Stimulated activated CD4-positive, alpha-beta T cell treated with anti-CD3 and anti-CD28 coated beads, Interleukin-1b, Interleukin-23, amount 100 ng/mL, for 1 hour (primary cell): Measurements from ENCODE around the gene MAN2A1.
"Not testable (repeated sequence)": the region's sequence is repeated elsewhere in the genome, so short reads cannot be mapped to it uniquely, and the experiment has no call there.

Experiments used
- DNase-seq, 2 donors: peaks; one replicate each; pipeline ENCODE4 v3.0.0-alpha.2; 2020; ENCODE audit warnings: low read depth in 2 of 2

MAN2A1 gene

DNA sequence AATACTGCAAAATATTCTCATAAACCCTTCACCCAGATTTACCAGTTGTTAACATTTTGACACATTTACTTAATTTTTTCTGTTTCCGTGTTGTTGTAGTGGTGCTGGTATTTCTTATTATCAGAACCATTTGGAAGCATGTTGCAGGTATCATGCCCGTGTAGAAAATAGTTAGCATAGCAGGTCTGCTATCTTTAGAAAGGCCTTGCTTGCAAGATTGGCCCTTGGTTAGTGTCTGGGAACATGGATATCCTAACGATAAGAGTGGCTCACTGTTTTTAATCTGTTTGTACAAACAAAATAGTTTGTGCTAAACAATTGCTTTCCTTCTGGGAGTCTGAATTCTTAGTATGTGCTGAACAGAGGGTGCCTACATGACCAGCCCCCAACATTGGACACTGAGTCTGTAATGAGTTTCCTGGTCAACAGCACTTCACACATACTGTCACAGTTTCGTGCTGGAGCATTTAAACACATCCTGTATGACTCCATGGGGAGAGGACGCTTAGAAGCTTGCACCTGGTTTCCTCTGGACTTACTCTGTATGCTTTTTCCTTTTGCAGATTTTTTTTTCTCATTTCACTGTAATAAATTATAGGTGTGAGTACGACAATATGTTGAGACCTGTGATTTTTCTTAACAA is 66.9 kb downstream of the MAN2A1 start:
- no peak for DNase-seq

DNA sequence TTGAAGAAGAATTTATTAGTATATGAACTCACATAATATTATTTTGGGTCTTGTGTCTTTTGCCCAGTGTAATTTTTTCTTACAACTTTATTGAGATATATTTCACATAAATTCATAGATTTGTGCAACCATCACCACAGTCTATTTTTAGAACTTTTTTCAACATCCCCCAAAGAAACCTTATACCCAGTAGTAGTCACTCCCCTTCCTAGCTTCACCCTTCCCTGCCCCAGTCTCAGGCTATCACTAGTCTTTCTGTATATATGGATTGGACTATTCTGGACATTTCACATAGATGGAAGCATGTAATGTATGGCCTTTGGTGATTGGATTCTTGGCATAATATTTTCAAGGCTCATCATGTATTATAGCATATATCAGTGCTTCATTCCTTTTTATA is 67.8 kb downstream of the MAN2A1 start:
- DNase-seq, result no peak

DNA sequence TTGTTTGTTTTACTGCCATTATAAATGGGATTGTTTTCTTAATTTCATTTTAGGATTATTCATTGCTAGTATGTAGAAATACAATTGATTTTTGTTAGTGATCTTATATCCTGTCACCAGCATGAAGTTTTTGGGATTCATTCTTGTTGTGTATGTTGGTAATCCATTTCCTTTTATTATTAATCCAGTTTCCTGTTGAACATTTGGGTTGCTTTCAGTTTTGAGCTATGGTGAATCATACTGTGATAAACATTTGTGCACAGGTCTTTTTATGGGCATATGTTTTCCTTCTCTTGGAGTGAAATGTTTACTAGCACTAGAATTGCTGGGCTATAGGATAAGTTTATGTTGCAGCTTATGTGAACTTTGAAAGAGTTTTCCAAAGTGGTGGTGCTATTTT is 69.6 kb downstream of the MAN2A1 start:
- no peak for DNase-seq

DNA sequence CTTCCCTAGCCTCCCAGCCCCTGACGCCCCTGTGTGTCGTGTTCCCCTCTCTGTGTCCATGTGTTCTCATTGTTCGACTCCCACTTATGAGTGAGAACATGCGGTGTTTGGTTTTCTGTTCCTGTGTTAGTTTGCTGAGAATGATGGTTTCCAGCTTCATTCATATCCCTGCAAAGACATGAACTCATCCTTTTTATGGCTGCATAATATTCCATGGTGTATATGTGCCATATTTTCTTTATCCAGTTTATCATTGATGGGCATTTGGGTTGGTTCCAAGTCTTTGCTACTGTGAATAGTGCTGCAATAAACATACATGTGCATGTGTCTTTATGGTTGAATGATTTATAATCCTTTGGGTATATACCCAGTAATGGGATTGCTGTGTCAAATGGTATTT is 70.4 kb downstream of the MAN2A1 start:
- DNase-seq, result not testable (repeated sequence)

DNA sequence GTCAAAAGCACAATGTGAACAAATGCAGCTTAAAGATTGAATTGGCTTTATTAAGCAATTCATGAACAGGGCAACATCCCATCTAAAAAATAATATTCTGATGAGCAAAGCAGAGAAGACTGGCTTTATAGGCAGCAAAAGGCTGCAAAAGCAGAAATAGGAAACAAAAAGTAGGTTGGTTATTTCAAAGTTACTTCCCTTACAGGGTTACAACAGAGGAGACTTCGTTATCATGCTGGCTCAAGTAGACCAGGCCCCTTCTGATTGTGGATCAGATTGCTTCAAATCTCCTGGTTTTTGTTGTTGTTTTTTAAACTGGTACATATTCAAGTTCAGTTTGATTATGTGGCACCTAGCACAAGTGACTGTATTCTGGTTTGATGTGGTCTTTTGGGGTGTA is 73.1 kb downstream of the MAN2A1 start:
- DNase-seq, result no peak

DNA sequence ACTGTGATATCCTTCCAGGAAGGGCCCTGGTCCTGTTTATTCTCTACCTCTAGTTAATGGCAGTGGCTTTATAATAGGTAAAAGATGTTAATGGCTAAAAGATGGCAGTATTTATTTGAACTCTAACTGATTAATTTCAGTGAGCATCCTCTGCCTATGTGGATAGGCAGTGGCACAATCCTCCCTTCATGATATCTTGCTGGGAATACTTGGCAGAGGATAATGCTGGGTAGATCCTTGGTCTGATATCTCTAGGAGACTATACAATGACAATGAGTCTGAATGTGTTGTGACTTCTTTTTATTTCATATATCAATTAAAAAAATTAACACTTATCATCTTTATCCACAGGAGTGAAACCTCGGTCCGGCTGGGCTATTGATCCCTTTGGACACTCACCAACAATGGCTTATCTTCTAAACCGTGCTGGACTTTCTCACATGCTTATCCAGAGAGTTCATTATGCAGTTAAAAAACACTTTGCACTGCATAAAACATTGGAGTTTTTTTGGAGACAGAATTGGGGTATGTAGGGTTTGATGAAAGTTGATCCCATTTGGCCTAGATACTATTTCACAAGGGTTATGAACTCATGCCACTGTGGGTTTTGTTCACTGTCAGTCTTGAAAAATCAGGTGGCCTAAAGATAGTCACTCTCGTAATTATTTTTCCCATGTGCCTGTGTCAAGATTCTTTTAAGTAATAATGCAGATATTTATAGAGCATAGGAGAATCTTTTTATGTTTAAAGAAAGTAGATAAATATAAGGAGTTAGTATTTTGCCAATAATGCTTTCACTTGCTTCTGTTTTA is 77.7 kb downstream of the MAN2A1 start:
- DNase-seq, result no peak

DNA sequence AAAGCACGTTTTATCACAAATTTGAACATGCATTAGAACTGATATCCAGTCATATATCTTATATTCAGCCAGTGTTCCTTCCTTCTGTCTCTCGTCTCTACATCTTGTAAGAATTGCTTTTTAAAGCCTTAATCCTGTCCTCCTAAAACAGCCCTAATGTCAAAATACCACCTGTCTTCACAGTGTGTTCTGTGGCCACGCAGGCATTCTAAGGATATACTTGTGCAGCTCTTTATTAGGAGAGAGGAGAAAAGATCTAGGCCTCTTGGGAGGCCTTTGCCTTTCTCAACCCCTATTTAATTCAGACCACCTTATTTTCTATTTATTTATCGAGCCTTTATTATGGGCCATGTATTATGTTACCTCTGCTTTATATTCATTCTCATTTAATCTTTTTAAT is 78.3 kb downstream of the MAN2A1 start:
- DNase-seq, result no peak

DNA sequence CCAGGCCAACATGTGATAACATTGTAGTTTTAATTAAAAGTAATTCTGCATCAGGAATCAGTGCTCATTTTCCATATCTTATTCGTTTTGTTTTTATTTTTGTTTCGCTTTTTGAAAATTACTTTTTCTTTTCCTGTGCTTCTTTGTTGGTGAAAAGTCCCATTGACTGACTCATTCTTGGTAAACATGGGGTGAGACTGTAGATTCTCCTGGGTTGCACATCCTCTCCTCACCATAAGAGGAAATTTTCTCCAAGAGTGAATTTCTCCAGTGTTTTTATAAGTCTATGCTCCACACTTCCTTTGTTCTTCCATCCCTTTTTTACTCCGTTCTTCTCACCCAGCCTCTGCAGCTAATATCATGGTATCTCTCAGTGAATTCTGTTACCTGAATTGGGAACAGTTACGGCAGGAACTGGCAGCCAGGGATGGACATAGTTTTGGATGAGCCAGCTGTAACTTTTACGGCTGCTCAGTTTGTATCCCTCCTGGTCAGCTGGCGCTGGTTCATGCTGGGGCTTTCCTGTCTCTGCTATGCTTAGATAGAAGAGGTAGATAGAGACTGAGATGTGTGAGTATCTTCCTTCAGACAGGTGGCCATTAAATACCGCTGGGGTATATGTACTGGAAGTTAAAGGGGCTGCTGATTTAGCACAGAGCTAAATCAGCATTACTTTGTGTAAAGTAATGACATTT is 80.0 kb downstream of the MAN2A1 start:
- DNase-seq, result no peak

DNA sequence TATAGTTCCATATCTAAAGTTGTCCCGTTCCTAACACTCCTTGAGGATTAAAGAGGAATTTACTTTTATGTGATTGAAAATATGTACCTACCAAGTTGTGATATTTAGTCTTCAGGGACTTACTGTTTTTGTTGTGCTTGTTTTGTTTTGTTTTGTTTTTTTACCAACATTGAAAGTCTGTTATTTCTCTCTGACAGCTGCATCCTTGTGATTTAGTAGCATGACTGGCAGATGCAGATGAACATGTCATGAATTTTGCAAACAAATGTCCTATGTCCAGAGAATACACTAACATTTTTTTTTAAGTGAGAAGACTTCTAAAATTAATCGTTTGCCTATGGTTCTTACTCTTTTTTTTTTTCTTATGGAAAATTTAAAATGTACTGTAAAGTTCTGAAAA is 85.4 kb downstream of the MAN2A1 start:
- no peak for DNase-seq

DNA sequence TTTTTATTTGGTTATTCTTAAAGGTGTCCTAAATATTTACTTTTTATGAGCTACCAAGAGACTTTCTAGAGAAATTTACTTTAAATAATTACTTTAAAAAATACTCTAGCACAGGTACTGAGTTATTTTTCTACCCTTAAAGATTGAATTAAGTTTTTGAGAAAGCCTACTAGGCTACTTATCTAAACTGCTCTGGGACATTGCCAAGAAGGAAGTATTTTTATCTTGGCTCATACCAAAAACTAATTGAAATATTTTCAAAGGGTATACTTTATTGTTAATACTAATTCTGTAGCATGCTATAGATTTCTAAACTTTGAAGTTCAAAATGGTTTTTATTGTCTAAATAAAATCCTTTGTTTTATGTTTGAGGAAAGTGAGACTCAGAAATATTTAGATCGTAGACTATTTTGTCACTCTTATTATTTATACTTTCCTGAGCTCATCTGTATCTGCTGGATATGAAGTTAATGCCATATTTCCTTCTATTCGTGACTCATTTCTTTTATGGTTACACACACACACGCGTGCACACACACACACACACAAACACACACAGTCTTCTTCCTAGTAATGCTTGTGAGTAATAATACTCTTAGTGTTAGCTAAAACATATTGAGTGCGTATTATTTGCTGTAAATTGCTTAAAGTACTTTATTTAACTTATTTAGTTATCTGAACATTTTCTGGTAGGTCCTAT is 89.5 kb downstream of the MAN2A1 start:
- no peak for DNase-seq

DNA sequence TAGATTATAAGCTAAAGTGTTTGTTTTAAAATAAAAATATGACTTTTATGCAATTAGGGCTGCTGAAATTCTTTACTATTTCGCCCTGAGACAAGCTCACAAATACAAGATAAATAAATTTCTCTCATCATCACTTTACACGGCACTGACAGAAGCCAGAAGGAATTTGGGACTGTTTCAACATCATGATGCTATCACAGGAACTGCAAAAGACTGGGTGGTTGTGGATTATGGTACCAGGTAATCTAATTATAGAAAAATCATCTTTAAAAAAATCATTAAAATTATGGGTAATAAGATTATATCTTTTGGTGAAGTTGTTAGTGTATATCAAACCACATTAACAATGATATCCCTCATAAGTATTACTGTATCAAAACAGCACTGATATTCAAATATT is 95.0 kb downstream of the MAN2A1 start:
- DNase-seq, result no peak

DNA sequence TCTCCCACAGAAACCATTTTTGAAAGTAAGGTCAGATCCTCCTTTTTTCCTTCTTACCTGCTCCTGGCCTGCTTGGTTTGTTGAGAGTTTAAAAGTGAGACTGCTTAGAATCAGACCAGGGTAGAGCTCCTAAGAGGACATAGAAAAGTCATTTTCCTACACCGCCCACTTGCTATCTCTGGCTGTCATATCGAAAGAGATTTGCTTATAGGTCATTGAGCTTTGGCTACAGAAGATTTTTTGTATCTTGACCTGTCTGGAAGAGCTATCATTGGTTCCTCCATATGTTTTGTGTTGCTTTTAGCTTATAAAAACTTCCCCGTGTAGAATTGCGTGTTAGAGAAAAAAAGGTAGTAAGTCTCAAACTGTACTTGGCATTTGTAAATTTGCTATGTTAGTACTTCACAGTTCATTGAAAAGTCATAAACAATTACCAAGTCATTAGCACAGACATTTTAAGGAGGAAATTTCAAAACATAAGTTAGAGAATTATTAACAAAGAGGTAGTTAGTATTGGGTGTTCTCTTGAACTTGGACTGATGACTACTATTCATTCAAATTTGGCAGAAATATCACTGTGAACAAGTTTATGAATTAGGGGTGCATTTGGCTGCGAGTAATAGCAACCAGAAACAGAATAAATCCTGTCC is 96.6 kb downstream of the MAN2A1 start:
- DNase-seq, result no peak

DNA sequence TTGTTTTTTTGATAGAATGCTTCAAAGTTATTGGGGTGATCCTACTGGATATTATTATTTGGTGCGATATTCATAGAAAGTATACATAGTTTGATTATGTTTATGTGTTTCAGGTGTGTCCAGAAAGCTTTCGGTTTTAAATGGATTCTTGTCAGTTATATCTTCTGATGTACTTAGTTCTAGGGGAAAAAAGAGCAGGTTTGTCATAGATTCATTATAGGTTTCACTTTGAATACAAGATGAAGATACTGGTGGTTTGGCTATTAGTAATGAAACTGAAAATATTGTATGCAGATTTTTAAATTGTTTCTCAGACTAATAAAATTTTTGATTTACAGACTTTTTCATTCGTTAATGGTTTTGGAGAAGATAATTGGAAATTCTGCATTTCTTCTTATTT is 98.9 kb downstream of the MAN2A1 start:
- no peak for DNase-seq

DNA sequence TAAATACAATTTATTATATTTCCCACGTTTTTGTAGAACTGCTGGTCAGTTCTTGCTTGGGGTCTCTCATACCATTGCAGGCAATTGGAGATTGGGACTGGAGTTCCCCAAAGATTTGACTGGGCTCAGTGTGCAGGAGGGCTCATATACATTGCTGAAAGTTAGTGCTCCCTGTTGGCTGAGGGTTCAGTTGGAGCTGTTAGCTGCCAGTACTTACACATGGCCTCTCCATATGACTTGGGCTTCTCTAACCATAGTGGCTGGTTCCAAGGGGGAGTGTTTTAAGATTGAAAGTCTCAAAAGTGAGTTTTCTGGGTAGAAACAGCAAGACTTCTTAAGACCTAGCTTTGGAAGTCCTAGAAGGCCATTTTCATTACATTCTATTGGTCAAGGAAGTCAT is 102.9 kb downstream of the MAN2A1 start:
- no peak for DNase-seq

DNA sequence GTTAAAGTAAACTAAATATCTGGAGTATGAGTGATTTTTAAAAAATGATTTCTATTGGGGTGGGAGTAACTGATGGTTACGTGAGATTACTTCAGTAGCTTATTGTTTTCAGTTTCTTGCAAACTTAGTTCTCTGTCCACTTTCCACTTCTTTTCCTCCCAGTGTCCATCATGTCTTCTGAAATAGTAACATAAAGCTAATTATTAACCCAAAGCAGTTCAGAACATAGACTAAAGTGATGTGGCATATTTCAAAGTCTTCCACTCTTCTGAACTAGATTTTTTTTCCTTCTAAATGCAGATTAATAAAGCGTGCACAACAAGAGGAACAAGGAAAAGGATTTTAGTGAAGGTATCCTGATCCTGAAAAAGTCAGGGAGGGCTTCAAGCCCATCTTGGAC is 114.1 kb downstream of the MAN2A1 start:
- DNase-seq, result no peak

DNA sequence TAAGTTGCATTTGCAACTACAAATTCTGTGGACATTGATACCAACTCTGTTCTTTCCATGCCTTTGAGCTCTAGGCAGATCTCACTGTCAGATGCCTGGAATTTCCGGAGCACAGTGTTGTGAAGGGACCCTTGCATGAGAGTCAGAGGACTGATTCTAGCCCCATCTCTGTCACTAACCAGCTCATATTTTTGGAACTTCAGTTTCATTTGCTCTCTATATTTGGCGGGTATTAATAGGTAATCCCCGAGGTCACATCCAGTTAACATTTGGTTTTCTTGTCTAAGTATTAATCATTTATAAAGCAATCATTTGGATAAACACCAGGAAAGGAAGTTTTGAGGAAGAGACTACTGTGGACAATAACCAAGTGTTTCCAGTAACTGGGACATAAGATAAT is 115.7 kb downstream of the MAN2A1 start:
- DNase-seq, result no peak

DNA sequence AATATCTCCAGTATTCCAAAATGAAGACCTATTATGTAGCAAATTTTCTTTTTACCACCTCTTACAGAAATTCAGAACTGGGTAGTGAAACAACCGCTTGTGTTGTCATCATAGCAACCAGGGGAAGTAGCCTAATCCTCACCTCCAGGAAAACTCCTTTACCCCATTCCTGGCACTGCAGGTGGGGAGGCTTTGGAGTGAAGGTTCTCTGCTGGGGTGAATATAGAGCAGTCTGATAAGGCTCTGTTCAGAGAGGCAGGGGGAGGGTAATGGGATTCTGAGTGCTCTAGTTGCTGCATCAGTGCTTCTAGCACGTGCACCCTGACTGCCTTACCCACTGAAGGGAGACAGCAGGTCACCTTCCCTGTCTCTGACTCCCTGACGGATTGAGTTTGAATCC is 116.2 kb downstream of the MAN2A1 start:
- DNase-seq, result no peak

DNA sequence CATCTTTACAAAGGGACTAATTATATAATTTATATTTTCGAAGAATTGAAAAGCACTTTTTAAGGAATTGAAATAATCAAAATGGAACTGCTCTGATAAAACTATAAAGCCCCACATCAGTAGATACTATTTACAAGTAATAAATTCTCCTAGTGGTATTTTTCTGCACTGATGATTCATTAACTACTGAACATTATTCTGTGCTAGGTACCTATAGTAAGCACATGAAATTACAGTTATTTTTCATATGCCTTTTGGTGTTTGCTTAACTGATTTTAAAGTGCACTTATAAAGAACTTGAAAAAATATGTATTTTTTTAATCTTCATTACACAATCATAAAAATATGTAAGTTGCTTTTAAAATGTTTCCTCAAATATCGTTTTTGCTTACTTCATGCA is 123.0 kb downstream of the MAN2A1 start:
- DNase-seq, result no peak

DNA sequence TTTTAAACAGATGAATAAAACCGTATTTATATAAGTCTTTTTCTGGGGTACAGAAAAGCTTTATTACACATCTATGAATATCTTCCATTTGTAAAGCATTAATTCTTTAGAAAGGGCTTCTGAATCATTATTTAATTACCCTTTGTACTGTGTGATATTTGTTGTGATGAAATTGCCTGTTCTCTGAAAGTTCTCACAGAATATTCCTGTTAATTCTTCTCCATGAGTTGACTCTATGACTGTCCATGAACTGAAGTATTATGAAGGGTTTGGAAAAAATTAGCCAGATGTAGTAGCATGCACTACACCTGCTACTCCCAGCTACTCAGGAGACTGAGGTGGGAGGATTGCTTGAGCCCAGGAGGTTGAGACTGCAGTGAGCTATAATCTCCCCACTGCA is 127.0 kb downstream of the MAN2A1 start:
- no peak for DNase-seq

DNA sequence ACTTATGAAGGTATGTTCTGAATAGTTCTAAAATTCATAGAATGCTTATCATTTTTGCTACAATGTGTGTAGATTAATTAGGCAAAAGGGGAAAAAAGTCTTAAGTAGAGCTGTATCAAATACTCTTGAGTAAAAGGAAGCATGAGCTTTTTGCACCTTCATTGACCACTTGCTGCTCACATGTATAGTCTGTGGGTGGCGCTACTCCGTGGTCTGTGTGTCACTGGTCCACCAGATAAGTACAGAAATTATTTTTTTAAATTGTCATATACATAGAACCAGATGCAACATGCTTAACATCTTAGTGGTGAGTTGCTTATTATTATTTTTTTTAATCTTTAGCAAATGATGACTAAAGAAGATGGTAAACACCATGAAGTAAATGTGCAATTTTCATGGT is 130.2 kb downstream of the MAN2A1 start:
- DNase-seq, result no peak

DNA sequence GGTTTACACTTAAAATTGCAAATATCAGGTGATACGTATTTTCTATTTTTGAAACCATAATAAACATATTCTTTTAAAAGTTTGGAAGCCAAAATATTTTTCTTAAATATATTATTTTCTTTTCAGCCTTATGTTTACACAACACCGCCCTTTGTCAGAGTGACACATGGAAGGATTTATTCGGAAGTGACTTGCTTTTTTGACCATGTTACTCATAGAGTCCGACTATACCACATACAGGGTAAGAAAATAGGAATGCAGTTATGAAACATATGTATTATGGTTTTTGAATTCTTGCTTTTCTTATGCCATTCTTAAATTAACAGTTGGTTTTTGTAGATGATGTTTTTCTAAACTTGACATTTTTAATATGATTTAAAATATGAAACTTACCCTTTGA is 133.9 kb downstream of the MAN2A1 start:
- no peak for DNase-seq

DNA sequence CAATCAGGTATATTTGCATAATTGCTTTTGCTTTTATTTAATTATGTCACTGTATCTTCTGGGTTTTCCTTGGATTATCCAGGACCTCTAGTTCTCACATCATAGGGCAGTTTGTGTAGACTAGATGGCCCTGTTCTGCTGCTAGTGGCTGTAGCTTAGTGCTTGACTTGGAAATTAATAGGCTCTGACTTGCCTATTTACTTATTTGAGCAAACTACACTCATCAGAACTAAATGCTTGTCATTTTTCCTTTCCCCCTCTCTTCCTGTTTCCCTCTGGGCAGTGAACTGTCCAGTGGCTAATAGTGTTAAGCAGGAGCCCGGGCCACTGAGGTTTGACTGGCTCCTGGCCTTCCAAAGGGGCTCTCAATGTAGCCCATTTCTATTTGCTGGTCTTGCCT is 135.7 kb downstream of the MAN2A1 start:
- DNase-seq, result no peak
